MCF 10A (cell line): ENCODE data around the gene TMEM181. TPM values are rescaled to one million over a fixed set of nuclear protein-coding genes. Genes with fewer than 3 reads are reported as not detected.

Experiments
- BruUV-seq: library from RNA; stranded (reverse); fragments of 400-500 nt; replicated peaks from 2 replicates; lab custom pipeline; 2021; lab: Mats Ljungman, UMichigan
- CTCF ChIA-PET: fragments of 300-600 bp; sonication (Branson Sonifier 250); formaldehyde crosslinking; extraction: SDS; loops from one replicate; lab custom pipeline; 2021; ENCODE audit warnings: antibody characterized with exemption, inconsistent platforms; lab: Yijun Ruan, JAX
- POLR2A ChIA-PET: fragments of 300-600, 350-650 bp; sonication (Branson Sonifier 250); formaldehyde crosslinking; extraction: SDS; loops from one replicate; lab custom pipeline; 2020; ENCODE audit warnings: antibody characterized with exemption, inconsistent platforms; lab: Yijun Ruan, JAX
- DNase-seq: peaks from one replicate; pipeline ENCODE4 v3.0.0-alpha.2; 2018; ENCODE audit not compliant: unreplicated experiment
- H3K27ac Mint-ChIP-seq: one replicate; pipeline ENCODE4 v1.8.0; 2022; ENCODE audit warnings: mild to moderate bottlenecking, low read depth, mixed read lengths; ENCODE audit not compliant: unreplicated experiment
- H3K27me3 Mint-ChIP-seq: one replicate; pipeline ENCODE4 v1.8.0; 2022; ENCODE audit warnings: mixed read lengths; ENCODE audit not compliant: insufficient read depth, unreplicated experiment
- H3K36me3 Mint-ChIP-seq: one replicate; pipeline ENCODE4 v1.8.0; 2022; ENCODE audit warnings: mild to moderate bottlenecking, moderate library complexity, mixed read lengths; ENCODE audit not compliant: insufficient read depth, unreplicated experiment
- H3K4me1 Mint-ChIP-seq: one replicate; pipeline ENCODE4 v1.8.0; 2022; ENCODE audit warnings: mixed read lengths; ENCODE audit not compliant: insufficient read depth, unreplicated experiment
- H3K4me3 Mint-ChIP-seq: one replicate; pipeline ENCODE4 v1.8.0; 2022; ENCODE audit warnings: mild to moderate bottlenecking, moderate library complexity, mixed read lengths; ENCODE audit not compliant: unreplicated experiment
- H3K9me3 Mint-ChIP-seq: one replicate; pipeline ENCODE4 v1.8.0; 2022; ENCODE audit warnings: mixed read lengths; ENCODE audit not compliant: unreplicated experiment
- CTCF ChIP-seq: fragments of 200-600 bp; IDR thresholded peaks from one replicate; pipeline ENCODE4 v1.8.0; 2022; ENCODE audit warnings: antibody characterized with exemption, mild to moderate bottlenecking; ENCODE audit not compliant: unreplicated experiment
- intact Hi-C: fragments of 100-400 bp; cut with micrococcal nuclease; formaldehyde crosslinking; loops from 2 replicates; pipeline ENCODE4 v1.14.1; 2022
- total RNA-seq: library from RNA; stranded (reverse); gene quantifications from 2 replicates; pipeline ENCODE4 v1.2.3, GENCODE V29; 2022

TMEM181 gene
- total RNA-seq, 1 experiment from 2014 or later: 25.3 TPM

- Mint-ChIP-seq H3K9me3 (no peaks in the 10 kb centered on the region), H3K36me3 (peaks cover 71% of the 10 kb centered on the region), H3K4me1 (no peaks in the 10 kb centered on the region), H3K27ac (no peak overlapping the region), H3K27me3 (no peaks in the 10 kb centered on the region), H3K4me3 (no peak overlapping the region)
- DNase-seq: no peak
- peak; percentile 19 for TF ChIP-seq CTCF
- BruUV-seq: no TSS peak
- intact Hi-C loops: no loop called here
- ChIA-PET POLR2A (interaction anchor here (0.7 to 0.9 kb wide), 3 partner anchors 28 to 364 kb away, joined by 3 to 4 read pairs (median 3); no protein-coding TSS in a partner anchor), CTCF (interaction anchor here (1.0 kb wide), 2 partner anchors 64 to 381 kb away, joined by 3 read pairs; no protein-coding TSS in a partner anchor)
Observed at GRCh38 chr6:158595223-158595622, 35.3 kb downstream of the TMEM181 start.

GRCh38 chr6:158596861-158597260 is 37.0 kb downstream of the TMEM181 start:
- intact Hi-C loops: no loop called here
- no peak for TF ChIP-seq CTCF
- peaks cover 63% of the 10 kb centered on the region for H3K36me3 Mint-ChIP-seq

GRCh38 chr6:158597565-158597964 is 37.7 kb downstream of the TMEM181 start:
- Mint-ChIP-seq H3K4me1 (no peaks in the 10 kb centered on the region), H3K27me3 (no peaks in the 10 kb centered on the region), H3K27ac (peak overlapping the region; percentile 32), H3K36me3 (peaks cover 62% of the 10 kb centered on the region), H3K4me3 (no peak overlapping the region), H3K9me3 (no peaks in the 10 kb centered on the region)
- no TSS peak for BruUV-seq
- DNase-seq: no peak
- TF ChIP-seq CTCF: no peak
- intact Hi-C loops: no loop called here
- ChIA-PET CTCF (no interaction called here), POLR2A (no interaction called here)

More at GRCh38 chr6:158596861-158597260, 37.0 kb downstream of the TMEM181 start:
- Mint-ChIP-seq H3K27me3 (no peaks in the 10 kb centered on the region), H3K4me1 (no peaks in the 10 kb centered on the region), H3K27ac (no peak overlapping the region), H3K9me3 (no peaks in the 10 kb centered on the region), H3K4me3 (no peak overlapping the region)
- CTCF ChIA-PET: interaction anchor here (0.9 kb wide), 2 partner anchors 9 to 94 kb away, joined by 3 to 5 read pairs; no protein-coding TSS in a partner anchor
- DNase-seq: no peak
- POLR2A ChIA-PET: no interaction called here
- no TSS peak for BruUV-seq

GRCh38 chr6:158599635-158600034 is 39.7 kb downstream of the TMEM181 start:
- ChIA-PET POLR2A (no interaction called here), CTCF (interaction anchor here (0.6 to 1.9 kb wide), 5 partner anchors 15 to 386 kb away, joined by 3 to 6 read pairs (median 4); no protein-coding TSS in a partner anchor)
- no peaks in the 10 kb centered on the region for H3K4me1 Mint-ChIP-seq
- no TSS peak for BruUV-seq
- no peak overlapping the region for H3K27ac Mint-ChIP-seq
- intact Hi-C loops: loop anchor here (10.0 kb wide), 1 partner anchor 85 kb away; no protein-coding TSS in a partner anchor
- no peak for TF ChIP-seq CTCF
- no peaks in the 10 kb centered on the region for H3K9me3 Mint-ChIP-seq
- H3K36me3 Mint-ChIP-seq: peaks cover 60% of the 10 kb centered on the region
- no peak for DNase-seq
- no peaks in the 10 kb centered on the region for H3K27me3 Mint-ChIP-seq
- no peak overlapping the region for H3K4me3 Mint-ChIP-seq
